GM12874 (cell line): ENCODE measurements around the gene FAM186B.

Experiments used
- TF ChIP-seq, protein P1 (sequence below): IDR thresholded peaks from 2 replicates; pipeline ENCODE4 v1.5.1; 2011; ENCODE audit warnings: low read depth, mild to moderate bottlenecking, control low read depth, low read length, moderate library complexity; ENCODE audit not compliant: insufficient read depth

The FAM186B gene

DNA sequence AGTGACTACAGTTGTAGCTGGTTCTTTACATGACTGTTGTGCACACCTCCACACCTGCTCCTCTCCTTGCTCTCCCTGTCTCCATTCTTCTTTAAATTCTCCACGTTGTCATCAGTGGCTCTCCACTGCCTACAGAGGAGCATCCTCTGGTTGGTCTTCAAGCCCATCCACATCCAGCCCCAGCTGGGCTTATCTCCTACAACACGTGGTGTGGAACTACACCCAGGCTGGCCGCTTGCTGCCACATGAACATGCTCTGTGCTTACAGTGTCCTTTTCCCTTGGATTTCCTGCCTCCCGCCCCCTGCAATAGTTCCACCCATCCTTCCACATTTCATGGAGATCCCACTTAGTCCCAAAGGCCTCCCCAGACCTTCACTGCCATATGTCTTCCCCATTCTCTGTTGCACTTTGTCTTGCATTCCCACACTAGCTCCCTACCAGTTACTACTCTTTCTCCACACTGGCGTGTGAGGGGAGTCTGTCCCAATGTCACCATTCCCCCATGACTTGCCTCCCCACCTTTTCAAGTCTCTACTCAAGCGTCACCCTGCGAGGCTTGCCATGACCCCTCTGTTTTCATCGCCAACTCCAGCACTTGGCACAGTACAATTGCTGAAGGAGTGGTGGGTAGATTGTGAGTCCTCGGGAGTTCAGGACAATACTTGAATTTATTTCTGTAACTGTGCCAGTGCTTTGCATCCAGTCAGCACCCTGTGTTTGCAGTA is 27.7 kb downstream of the FAM186B start:
- TF ChIP-seq, protein P1, sequence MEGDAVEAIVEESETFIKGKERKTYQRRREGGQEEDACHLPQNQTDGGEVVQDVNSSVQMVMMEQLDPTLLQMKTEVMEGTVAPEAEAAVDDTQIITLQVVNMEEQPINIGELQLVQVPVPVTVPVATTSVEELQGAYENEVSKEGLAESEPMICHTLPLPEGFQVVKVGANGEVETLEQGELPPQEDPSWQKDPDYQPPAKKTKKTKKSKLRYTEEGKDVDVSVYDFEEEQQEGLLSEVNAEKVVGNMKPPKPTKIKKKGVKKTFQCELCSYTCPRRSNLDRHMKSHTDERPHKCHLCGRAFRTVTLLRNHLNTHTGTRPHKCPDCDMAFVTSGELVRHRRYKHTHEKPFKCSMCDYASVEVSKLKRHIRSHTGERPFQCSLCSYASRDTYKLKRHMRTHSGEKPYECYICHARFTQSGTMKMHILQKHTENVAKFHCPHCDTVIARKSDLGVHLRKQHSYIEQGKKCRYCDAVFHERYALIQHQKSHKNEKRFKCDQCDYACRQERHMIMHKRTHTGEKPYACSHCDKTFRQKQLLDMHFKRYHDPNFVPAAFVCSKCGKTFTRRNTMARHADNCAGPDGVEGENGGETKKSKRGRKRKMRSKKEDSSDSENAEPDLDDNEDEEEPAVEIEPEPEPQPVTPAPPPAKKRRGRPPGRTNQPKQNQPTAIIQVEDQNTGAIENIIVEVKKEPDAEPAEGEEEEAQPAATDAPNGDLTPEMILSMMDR = no peak

- TF ChIP-seq, protein P1 = no peak
Measured at GRCh38 chr12:49568442-49569162, 36.8 kb downstream of the FAM186B start.

- TF ChIP-seq, protein P1 = no peak
Measured at GRCh38 chr12:49567611-49568441, 37.6 kb downstream of the FAM186B start, which contains the start of gene MCRS1. Gene MCRS1 (minus strand): TSS chr12:49568142. CDS start chr12:49566731, 1,411 bp downstream.

- TF ChIP-seq, protein P1 = no peak
Measured at GRCh38 chr12:49567302-49567610, 38.2 kb downstream of the FAM186B start.

DNA sequence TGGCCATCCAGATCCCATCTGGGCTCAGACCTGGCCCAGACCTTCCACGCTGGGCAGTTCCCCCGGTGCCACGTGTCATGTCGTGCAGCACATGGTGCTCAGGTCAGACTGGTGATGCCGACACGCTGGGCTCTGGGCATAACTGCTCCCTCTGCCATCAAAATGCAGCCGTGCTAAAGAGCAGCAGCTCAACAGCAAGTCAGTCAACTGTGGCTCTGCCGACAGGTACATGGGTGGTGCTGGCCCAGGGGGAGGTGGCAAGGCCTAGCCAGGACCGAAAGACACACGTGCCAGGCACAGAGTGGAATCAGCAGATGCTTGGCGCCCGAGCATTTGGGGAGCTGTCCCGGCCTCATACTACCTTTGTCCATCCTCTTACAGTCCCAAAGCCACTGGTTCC is 39.1 kb downstream of the FAM186B start:
- TF ChIP-seq, protein P1 = no peak

DNA sequence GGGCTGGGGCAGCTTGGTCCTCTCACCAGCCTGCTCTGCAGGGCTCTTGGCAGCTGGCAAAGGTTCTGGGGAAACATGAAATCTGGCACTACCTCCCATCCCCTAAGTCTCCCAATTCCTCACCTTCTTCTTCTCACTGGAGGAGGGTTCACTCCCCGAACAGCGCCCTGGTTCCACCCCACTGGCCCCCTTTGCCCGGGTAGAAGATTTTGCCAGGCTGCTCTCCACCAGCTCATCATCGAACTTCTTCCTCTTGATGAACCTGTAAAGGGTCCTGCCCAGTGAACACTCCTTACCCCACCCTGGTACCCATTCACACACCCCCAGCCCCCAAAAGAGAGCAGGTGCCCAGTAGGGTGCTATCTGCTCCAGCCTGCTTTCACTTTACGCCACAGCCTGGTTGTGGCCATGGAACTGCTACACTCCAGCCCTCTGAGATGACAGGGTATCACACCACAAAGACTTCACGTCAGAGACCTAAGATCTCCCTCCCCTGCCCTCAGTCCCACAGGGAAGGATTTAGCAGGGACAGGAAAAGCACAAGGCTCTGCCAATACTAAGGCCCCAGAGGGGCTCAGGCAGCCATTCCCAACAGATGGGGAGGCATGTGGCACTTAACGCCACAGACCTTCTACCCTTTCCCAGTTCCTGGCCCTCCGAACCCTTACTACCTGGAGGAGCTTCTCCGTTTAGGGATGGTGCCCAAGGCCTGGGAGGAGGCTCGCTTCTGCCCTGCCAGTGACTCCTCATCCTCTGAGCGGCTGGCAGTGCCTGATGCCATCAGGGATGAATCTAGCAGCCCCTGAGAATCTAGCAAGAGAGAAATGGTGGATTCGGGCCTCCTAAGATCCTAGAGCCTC is 39.8 kb downstream of the FAM186B start:
- TF ChIP-seq, protein P1 = no peak
